NCI-H2107 treated with DMSO at 0.1 percent for 48 hours (cell line): ENCODE data around the gene AUNIP.

Source experiments
- DNase-seq: peaks from one replicate; lab custom pipeline; 2025; ENCODE audit not compliant: unreplicated experiment; lab: John Stamatoyannopoulos, UW

Gene AUNIP

GRCh38 chr1:25889470-25889869, 30.2 kb upstream of the AUNIP start:
- peak; percentile 80 for DNase-seq

GRCh38 chr1:25888426-25888987, 29.2 kb upstream of the AUNIP start:
- no peak for DNase-seq

DNA sequence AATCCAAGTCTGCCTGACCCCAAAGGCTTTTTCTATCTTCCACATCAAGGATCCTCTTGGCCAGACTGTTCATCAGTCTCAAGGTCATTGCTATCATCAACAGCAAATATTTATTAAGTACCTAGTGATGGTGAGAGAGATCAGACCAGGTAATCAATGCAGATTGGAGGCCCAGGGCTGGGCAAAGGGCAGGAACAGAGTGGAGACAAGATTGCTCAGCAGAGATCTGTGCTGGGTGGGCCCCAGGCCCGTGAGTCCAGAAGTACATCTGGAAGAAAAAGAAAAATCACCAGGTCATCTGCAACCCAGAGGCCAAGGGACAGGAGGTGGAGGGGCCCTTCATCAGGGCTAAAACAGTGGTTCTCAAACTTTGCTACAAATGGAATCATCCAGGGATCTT, 26.3 kb upstream of the AUNIP start:
- no peak for DNase-seq

DNA sequence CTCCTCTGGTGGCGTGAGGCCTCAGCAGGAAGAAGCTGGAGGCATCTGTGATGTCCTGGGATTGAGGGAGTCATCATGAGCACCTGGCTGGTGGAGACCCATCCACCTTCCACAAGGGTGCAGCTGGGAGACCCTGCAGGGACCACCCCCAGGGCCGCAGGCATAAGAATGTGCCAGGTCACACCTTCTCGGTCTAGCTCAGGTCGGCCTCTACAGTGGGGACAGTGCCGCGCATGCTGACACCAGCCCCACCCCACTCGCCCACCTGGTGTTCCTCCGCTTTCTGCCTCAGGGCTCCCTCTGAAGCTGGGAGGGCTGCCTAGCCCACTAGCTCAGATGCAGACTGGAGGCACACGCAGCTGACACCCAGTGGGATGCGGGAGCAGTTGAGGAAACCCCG, 22.0 kb upstream of the AUNIP start:
- DNase-seq: no peak

DNA sequence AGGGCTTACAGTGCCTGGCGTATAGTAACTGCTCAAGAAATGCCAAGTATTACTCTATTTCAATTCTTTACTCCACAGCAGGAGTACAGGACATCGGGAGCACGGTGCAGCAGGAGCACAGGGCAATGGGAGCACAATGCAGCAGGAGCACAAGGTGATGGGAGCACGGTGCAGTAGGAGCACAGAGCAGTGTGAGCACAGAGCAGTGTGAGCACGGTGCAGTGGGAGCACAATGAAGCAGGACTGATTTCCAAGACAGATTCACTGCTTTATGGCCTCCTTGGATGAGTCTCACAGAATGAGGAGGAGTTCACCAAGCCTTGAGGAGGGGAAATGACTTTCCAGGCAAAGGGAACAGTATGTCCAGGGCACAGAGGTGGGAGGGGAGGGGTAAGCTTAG, 21.3 kb upstream of the AUNIP start:
- DNase-seq: no peak

DNA sequence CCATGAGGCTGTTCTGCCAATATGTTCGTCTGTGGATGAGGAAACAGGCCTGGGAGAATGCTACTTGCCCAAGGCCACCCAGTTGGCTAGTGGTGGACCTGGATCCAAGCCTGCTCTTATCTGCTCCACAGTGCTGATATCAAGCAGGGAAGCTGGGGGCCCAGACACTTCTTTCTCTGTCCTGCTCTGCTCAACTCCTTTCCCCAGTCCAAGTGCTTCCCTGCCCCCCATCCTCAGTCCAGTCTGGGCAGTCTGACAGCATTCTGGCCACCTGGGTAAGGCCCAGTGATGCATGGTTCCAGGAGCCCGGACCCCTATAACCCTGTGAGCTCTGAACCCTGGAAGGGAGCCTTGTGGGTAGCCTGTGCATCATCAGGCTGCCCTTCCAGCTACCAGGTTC, 20.4 kb upstream of the AUNIP start:
- no peak for DNase-seq

DNA sequence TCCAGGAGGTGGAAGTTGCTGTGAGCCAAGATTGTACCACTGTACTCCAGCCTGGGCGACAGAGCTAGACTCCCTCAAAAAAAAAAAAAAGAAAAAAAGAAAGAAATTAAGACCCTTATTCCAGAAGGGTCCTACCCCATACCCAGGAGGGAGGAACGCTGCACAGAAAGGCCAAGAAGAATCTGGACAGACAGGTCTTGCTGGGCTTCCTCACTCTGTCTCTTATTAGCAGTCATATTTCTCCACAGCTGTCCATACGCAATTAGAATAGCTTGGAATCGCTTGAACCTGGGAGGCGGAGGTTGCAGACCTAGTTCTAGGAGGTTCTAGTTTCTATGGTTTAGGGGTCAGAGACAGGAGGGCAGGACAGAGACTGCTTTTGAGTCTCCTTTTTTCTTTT, 19.4 kb upstream of the AUNIP start:
- no peak for DNase-seq

DNA sequence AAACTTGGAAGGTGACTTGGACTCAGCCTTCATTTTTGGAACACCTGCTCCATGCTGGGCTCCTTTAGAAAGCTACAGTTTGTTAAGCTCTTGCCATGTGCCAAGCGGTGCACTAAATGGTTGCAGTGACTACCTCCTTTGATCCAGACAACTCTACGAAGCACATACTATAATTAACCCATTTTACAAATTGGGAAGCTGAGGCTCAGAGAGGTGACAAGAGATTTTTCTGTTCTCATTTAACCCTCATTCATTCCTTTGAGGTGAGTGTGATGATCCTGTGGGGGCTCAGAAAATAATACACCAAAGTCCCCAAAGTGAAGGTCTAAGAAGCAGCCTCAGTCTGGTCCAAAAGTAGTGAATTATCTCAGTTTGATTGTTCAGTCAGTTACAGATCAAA, 17.9 kb upstream of the AUNIP start:
- no peak for DNase-seq

- no peak for DNase-seq
Measured at GRCh38 chr1:25876693-25877077, 17.4 kb upstream of the AUNIP start.

- no peak for DNase-seq
Measured at GRCh38 chr1:25875856-25876692, 16.8 kb upstream of the AUNIP start.

DNA sequence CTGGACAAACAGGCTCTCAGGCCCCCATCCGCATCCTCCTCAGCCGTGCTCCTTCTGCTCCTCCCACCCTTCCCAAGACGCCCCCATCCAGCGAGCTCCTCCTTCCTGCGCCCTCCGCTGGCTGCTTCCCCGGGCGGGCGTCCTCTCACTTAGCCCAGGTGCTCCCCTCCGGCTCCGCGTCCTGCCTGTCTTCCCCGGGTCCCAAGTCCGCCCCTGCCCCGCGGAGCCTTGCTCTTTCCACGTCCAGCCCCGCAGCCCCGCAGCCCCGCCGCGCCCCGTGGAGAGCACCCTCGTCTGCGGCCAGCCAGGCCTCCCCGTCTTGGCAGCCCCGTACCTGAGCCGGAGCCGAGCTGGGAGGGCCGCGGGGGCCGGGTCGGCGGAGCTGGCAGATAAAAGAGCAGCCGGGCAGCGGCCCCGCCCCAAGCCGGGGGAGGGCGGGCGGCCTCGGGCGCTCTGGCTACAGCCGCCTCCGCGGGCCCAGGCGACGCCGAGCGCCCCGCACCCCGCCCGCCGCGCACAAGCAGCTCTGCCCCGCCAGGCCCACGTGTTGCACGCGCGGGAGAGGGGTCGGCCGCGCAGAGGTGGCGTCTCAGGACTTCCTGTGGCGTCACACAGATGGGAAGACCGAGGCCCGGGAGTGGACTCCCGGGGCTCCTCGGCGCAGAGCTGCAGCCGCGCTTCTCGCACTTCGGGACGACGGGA, 16.0 kb upstream of the AUNIP start, which contains the start of gene PAQR7:
PAQR7 (minus strand) TSS at position 555 of the 702 bp plus-strand sequence. CDS start 11,869 bp downstream, outside the sequence.
- no peak for DNase-seq

DNA sequence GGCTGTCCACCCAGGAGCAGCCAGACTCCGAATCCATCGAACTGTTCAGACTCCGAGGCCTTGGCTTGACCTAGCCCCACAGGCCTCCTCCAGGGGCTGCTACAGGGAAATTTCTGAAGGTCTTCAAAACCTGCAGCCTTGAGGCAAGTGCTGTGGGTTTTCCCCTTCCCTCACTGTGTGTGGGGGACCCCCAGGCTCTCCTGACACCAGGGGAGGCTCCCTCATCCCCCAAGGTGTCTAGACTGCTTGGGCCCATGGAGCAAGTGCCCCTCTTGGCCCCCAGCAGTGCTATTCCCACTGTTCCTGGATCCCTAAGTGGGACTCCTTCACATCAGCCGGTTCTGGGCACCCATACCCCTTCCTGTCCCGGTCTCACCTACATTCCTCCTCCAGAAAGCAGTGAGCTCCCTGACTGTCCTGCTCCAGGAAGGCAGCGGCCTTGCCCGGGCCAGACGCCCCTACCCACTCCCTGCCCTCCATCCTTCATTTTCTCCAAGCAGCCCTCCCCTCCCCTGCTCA, 15.4 kb upstream of the AUNIP start:
- no peak for DNase-seq

- no peak for DNase-seq
Measured at GRCh38 chr1:25874209-25874608, 15.0 kb upstream of the AUNIP start.

GRCh38 chr1:25873120-25873519, 13.9 kb upstream of the AUNIP start:
- DNase-seq: no peak

GRCh38 chr1:25872713-25873112, 13.5 kb upstream of the AUNIP start:
- DNase-seq: no peak

GRCh38 chr1:25871704-25872494, 12.6 kb upstream of the AUNIP start:
- no peak for DNase-seq

DNA sequence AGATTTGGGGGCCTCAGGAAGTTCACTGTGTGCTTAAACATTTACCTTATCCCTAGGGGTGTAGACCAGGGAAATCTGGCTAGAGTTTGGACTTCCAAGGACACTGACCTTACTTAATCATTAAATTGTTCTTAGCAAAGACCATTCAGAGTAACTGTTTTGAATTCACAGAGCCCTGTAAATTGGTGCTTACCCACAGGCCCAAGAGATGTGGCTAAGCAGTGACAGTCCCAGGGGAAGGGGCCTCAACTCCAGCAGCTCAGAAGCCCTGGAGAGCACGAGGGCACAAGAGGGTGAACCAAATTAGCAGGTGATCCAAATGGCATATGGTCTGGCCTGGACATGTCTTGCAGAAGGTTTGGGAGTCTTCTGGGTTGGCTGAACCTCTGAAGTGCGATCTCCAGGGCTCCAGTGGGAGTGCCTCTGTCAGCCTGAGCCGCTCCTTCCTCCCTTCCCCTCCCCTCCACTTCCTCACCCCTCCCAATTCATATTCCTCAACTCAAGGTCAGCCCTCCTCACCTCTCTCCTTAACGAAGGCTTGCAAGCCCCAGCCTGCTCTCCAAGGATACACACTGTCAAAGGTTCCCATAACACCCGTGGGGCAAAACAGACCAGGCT, 11.9 kb upstream of the AUNIP start:
- DNase-seq: no peak

DNA sequence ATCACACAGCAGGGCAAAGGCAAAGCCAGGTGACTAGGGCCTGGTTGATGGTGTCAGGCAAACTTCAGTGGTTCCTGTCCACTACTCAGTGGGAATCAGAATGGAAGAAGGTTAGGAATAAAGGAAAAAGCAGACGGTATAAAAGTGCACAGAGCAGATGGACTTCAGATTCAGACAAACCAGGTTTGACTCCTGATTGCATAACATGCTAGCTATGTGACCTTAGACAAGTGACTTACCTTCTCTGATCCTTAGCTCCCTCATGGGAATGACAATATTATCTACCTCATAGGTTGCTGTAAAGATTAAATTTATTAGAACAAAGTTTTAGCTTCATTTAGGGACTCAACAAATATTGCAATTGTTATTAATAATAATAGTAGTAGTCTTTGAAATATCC, 11.4 kb upstream of the AUNIP start:
- no peak for DNase-seq

- no peak for DNase-seq
Measured at GRCh38 chr1:25869909-25870606, 10.8 kb upstream of the AUNIP start.
